Fibroblast of pulmonary artery (primary cell): ENCODE results near the gene TRAIP.

ENCODE experiments used
- DNase-seq: peaks from one replicate; pipeline ENCODE4 v3.0.0-alpha.2; 2010; ENCODE audit warnings: low read depth
- H3K4me3 ChIP-seq: replicated peaks from 2 replicates; pipeline ENCODE4 v1.5.1; 2011; ENCODE audit warnings: low read depth, mild to moderate bottlenecking, control low read depth, low read length, moderate library complexity
- CTCF ChIP-seq: IDR thresholded peaks from 2 replicates; pipeline ENCODE4 v1.5.1; 2011; ENCODE audit warnings: mild to moderate bottlenecking, control low read depth, low read length, inconsistent platforms; ENCODE audit errors: missing control alignments

The TRAIP gene

GRCh38 chr3:49780080-49780974, 76.0 kb downstream of the TRAIP start:
- TF ChIP-seq CTCF = no peak
- no peak overlapping the region for H3K4me3 ChIP-seq
- no peak for DNase-seq

GRCh38 chr3:49779358-49780079, 76.8 kb downstream of the TRAIP start:
- TF ChIP-seq CTCF = no peak
- DNase-seq = no peak
- H3K4me3 ChIP-seq = no peak overlapping the region
